Measurements from ENCODE around the gene KISS1.

The KISS1 gene

DNA sequence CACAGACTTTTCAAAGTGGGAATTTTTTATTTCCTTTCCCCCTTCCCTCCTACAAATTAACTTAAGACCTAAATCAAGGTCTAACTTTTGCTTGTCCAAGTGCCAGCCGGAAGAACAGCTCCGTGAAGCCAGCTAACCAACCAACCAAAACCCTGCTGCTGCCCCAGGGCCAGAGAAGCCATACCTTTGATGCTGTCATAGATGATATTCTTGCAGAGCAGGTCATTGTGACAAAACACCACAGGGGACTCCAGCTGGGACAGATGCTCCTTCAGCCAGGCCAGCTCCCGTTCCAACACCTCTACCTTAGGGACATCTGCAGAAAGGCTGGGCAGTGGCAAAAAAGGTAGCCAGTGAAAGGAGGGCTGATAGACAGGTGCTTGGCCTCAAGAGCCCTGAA, 55.2 kb downstream of the KISS1 start:
- no peak for DNase-seq (ENCODE audit: low read depth in 1 of 2, low spot score in 1 of 2)

All from activated T-helper 1 cell treated with anti-CD3 and anti-CD28 coated beads, Interleukin-2, amount 50 U/mL, for 16 hours (primary cell).